Measurements from ENCODE around the gene DERL2.

The DERL2 gene

DNA sequence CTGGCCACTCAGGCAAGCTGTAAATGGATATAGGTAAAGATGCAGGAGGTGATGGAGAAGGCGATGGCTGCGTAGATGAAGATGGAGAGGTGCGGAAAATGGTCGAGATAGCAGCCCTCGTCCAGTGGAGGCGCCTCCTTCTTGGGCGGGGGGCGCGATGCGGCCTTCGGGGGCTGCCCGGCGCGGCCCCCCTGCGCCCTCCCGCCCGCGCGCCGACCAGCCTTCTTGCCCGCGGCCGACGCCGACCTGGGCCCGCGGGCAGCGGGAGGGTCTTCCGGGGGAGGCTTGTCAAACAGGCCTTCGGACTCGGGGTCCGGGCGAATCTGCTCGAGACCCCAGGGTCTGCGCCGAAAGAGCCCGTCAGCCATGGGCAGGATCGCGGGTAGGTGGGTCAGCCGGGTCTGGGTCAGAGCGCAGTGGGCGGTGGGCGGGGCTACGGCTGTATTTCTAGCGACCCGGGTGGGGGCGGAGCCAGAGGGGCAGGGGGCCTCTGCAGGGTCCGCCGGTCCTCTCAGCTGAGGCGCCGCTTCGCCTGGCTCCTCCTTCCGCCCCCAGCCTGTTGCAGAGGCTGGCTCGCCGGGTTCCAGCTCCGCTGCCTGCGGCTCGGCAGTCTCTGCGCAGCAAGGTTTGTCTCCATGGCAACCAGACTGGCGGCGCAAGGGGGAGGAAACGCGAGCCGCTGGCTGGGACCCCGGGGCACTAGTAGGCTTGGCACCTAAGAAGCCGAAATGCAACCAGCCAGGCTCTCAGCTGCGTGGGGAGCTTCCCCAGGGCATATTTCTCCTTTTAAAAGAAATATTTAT is 14.8 kb upstream of the DERL2 start:
- TF ChIP-seq LEF1 (IDR thresholded peaks at IDR 0.05; ENCODE audit: borderline replicate concordance) (no peak), FOXA1 (IDR thresholded peaks at IDR 0.05) (no peak), ARNT (IDR thresholded peaks at IDR 0.05) (no peak), NFRKB (IDR thresholded peaks at IDR 0.05) (no peak), FOXK2 (IDR thresholded peaks at IDR 0.05) (no peak), CTBP1 (IDR thresholded peaks at IDR 0.05; ENCODE audit: borderline replicate concordance) (no peak), TARDBP (IDR thresholded peaks at IDR 0.05) (no peak), FOXM1 (IDR thresholded peaks at IDR 0.05; ENCODE audit: borderline replicate concordance) (no peak), ELF4 (IDR thresholded peaks at IDR 0.05) (no peak), HDGF (IDR thresholded peaks at IDR 0.05; ENCODE audit: borderline replicate concordance) (no peak), BHLHE40 (IDR thresholded peaks at IDR 0.05; ENCODE audit: borderline replicate concordance) (no peak), SP1 (IDR thresholded peaks at IDR 0.05) (no peak), L3MBTL2 (conservative IDR thresholded peaks at IDR 0.05) (no peak), ZNF384 (IDR thresholded peaks at IDR 0.05) (no peak), SUZ12 (IDR thresholded peaks at IDR 0.05) (no peak)
- TF ChIP-seq, protein P1, sequence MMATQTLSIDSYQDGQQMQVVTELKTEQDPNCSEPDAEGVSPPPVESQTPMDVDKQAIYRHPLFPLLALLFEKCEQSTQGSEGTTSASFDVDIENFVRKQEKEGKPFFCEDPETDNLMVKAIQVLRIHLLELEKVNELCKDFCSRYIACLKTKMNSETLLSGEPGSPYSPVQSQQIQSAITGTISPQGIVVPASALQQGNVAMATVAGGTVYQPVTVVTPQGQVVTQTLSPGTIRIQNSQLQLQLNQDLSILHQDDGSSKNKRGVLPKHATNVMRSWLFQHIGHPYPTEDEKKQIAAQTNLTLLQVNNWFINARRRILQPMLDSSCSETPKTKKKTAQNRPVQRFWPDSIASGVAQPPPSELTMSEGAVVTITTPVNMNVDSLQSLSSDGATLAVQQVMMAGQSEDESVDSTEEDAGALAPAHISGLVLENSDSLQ (IDR thresholded peaks at IDR 0.05): no peak
- CTCF ChIA-PET: no interaction called here
- peak; percentile 97 for DNase-seq (ENCODE audit: extremely low spot score)
- POLR2A ChIA-PET: interaction anchor here (0.8 to 5.2 kb wide), 9 partner anchors 12 to 62 kb away, joined by 3 to 44 read pairs (median 4); partner anchors contain the start of genes C1QBP, DERL2, DHX33 and MIS12

DNA sequence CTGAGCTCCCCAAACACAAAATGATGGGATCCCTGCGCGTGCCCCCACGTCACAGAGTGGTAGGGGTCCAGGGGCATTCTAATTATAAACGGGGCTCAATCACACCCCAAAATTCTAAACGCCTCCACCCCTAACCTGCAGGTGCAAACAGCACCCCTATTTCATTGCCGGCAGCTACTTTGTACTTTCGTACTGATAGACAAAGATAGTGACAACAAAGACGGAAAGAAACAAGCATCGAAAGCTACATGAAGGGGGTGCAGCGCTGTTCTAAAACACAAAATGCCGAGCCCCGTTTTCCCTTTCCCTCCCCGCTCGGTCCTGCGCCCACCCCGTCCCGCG is 14.2 kb upstream of the DERL2 start:
- POLR2A ChIA-PET: interaction anchor here (0.8 to 5.2 kb wide), 6 partner anchors 12 to 31 kb away, joined by 3 to 44 read pairs (median 4); partner anchors contain the start of genes DERL2, DHX33 and MIS12
- no peak for TF ChIP-seq TARDBP (IDR thresholded peaks at IDR 0.05)
- no peak for TF ChIP-seq HDGF (IDR thresholded peaks at IDR 0.05; ENCODE audit: borderline replicate concordance)
- no peak for TF ChIP-seq BHLHE40 (IDR thresholded peaks at IDR 0.05; ENCODE audit: borderline replicate concordance)
- no peak for TF ChIP-seq SP1 (IDR thresholded peaks at IDR 0.05)
- no peak for TF ChIP-seq LEF1 (IDR thresholded peaks at IDR 0.05; ENCODE audit: borderline replicate concordance)
- no peak for TF ChIP-seq NFRKB (IDR thresholded peaks at IDR 0.05)
- TF ChIP-seq FOXM1 (IDR thresholded peaks at IDR 0.05; ENCODE audit: borderline replicate concordance): no peak
- no peak for TF ChIP-seq ARNT (IDR thresholded peaks at IDR 0.05)
- no peak for TF ChIP-seq CTBP1 (IDR thresholded peaks at IDR 0.05; ENCODE audit: borderline replicate concordance)
- TF ChIP-seq L3MBTL2 (conservative IDR thresholded peaks at IDR 0.05): no peak
- no peak for TF ChIP-seq FOXK2 (IDR thresholded peaks at IDR 0.05)
- no peak for TF ChIP-seq ZNF384 (IDR thresholded peaks at IDR 0.05)
- TF ChIP-seq ELF4 (IDR thresholded peaks at IDR 0.05): no peak
- DNase-seq (ENCODE audit: extremely low spot score): no peak

DNA sequence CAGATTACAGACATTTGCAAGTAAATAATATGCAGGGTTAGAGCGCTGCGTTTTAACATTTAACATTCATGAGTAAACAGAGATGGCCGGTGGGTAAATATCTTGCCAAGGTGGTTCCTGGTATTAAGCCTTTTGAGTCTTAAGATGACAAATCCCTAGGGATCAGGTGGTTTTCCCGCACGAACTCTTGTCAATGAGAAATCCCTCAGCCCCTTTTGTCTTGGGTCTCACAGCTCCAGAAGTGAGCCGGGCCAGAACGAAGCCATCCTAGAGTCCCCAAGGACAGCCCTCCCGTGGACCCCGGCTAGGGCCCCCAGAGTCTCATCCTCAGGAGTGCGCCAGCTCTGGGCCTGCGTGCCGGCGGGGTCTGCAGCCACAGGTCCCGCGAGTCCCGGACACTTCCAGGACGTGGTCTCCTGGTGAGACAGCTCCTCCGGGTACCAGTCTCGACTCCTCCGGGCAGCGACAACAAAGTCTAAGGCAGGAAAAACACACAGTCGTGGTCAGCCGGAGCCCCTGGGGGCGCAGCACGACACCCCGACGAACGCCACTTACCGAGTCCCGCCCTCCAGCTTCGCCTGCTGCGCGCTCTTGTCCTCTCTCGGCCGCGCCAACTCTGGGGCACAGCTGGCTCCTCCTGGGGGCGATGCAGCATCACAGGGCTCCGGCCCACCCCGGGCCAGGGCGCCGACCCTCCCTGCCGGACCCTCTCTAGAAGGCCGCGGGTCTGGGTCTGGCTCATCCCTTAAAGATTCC is 13.7 kb upstream of the DERL2 start:
- ChIA-PET CTCF (no interaction called here), POLR2A (interaction anchor here (0.8 to 5.2 kb wide), 4 partner anchors 13 to 31 kb away, joined by 3 to 44 read pairs (median 4); partner anchors contain the start of genes DERL2, DHX33 and MIS12)
- TF ChIP-seq FOXA1 (IDR thresholded peaks at IDR 0.05): no peak
- TF ChIP-seq BHLHE40 (IDR thresholded peaks at IDR 0.05; ENCODE audit: borderline replicate concordance): no peak
- no peak for TF ChIP-seq CTBP1 (IDR thresholded peaks at IDR 0.05; ENCODE audit: borderline replicate concordance)
- no peak for TF ChIP-seq ELF4 (IDR thresholded peaks at IDR 0.05)
- no peak for TF ChIP-seq FOXM1 (IDR thresholded peaks at IDR 0.05; ENCODE audit: borderline replicate concordance)
- no peak for TF ChIP-seq SP1 (IDR thresholded peaks at IDR 0.05)
- no peak for TF ChIP-seq ZNF384 (IDR thresholded peaks at IDR 0.05)
- no peak for TF ChIP-seq HDGF (IDR thresholded peaks at IDR 0.05; ENCODE audit: borderline replicate concordance)
- no peak for TF ChIP-seq TARDBP (IDR thresholded peaks at IDR 0.05)
- TF ChIP-seq, protein P1 (IDR thresholded peaks at IDR 0.05): no peak
- TF ChIP-seq L3MBTL2 (conservative IDR thresholded peaks at IDR 0.05): no peak
- no peak for TF ChIP-seq ARNT (IDR thresholded peaks at IDR 0.05)
- TF ChIP-seq LEF1 (IDR thresholded peaks at IDR 0.05; ENCODE audit: borderline replicate concordance): no peak
- no peak for TF ChIP-seq SUZ12 (IDR thresholded peaks at IDR 0.05)
- TF ChIP-seq NFRKB (IDR thresholded peaks at IDR 0.05): no peak
- TF ChIP-seq FOXK2 (IDR thresholded peaks at IDR 0.05): no peak
- no peak for DNase-seq (ENCODE audit: extremely low spot score)

More for the DNA sequence above, 14.2 kb upstream of the DERL2 start:
- CTCF ChIA-PET: no interaction called here

DNA sequence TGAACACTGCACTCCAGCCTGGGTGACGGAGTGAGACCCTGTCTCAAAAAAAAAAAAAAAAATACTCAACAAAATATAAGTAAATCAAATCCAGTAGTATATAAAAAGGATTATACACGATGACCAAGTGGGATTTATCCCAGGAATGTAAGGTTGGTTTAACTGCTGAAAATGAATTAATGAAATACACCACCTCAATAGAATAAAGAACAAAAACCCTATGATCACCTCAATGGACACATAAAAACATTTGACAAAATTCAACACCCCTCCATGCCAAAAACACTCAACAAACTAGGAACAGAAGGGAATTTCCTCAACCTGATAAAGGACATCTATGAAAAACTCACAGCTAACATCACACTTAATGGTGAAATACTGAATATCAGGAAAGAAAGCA is 7.0 kb upstream of the DERL2 start:
- DNase-seq (ENCODE audit: extremely low spot score): no peak
- ChIA-PET CTCF (no interaction called here), POLR2A (no interaction called here)
- TF ChIP-seq NFRKB (IDR thresholded peaks at IDR 0.05): no peak
- TF ChIP-seq TARDBP (IDR thresholded peaks at IDR 0.05): no peak
- TF ChIP-seq FOXA1 (IDR thresholded peaks at IDR 0.05): no peak
- no peak for TF ChIP-seq BHLHE40 (IDR thresholded peaks at IDR 0.05; ENCODE audit: borderline replicate concordance)
- no peak for TF ChIP-seq FOXK2 (IDR thresholded peaks at IDR 0.05)
- TF ChIP-seq ELF4 (IDR thresholded peaks at IDR 0.05): no peak
- no peak for TF ChIP-seq ZNF384 (IDR thresholded peaks at IDR 0.05)
- no peak for TF ChIP-seq L3MBTL2 (conservative IDR thresholded peaks at IDR 0.05)
- TF ChIP-seq HDGF (IDR thresholded peaks at IDR 0.05; ENCODE audit: borderline replicate concordance): no peak
- TF ChIP-seq, protein P1 (IDR thresholded peaks at IDR 0.05): no peak

DNA sequence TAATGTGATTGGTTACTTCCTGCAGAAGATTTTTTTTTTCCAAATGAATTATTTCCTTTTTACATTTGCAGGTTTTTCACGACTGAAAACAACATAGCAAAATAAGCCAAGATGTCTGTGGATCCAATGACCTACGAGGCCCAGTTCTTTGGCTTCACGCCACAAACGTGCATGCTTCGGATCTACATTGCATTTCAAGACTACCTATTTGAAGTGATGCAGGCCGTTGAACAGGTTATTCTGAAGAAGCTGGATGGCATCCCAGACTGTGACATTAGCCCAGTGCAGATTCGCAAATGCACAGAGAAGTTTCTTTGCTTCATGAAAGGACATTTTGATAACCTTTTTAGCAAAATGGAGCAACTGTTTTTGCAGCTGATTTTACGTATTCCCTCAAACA is 2.8 kb upstream of the DERL2 start:
- CTCF ChIA-PET: no interaction called here
- TF ChIP-seq ARNT (IDR thresholded peaks at IDR 0.05) (no peak), TARDBP (IDR thresholded peaks at IDR 0.05) (no peak), HDGF (IDR thresholded peaks at IDR 0.05; ENCODE audit: borderline replicate concordance) (no peak), BHLHE40 (IDR thresholded peaks at IDR 0.05; ENCODE audit: borderline replicate concordance) (no peak)
- TF ChIP-seq, protein P1 (IDR thresholded peaks at IDR 0.05): no peak
- DNase-seq (ENCODE audit: extremely low spot score): no peak
- POLR2A ChIA-PET: interaction anchor here (0.6 to 5.1 kb wide), 2 partner anchors 12 to 65 kb away, joined by 4 to 44 read pairs; a partner anchor contains a TSS
